T-helper 2 cell treated with Interferon-gamma antibody and Interleukin-4, amounts not matched to agents 100 ng/mL and 5 ng/mL, for 36 hours (primary cell): ENCODE data around the gene COBL. TPM values are rescaled to one million over a fixed set of nuclear protein-coding genes. Genes with fewer than 3 reads are reported as not detected.

Experiments used
- intact Hi-C: fragments of 100-400 bp; cut with micrococcal nuclease; formaldehyde crosslinking; loops from one replicate; pipeline ENCODE4 v1.15.1; 2023
- total RNA-seq: library from RNA; stranded (reverse); gene quantifications from 2 replicates; pipeline ENCODE4 v1.2.3, GENCODE V29; 2022

The COBL gene
- total RNA-seq, 1 donor from 2014 or later: not detected

DNA sequence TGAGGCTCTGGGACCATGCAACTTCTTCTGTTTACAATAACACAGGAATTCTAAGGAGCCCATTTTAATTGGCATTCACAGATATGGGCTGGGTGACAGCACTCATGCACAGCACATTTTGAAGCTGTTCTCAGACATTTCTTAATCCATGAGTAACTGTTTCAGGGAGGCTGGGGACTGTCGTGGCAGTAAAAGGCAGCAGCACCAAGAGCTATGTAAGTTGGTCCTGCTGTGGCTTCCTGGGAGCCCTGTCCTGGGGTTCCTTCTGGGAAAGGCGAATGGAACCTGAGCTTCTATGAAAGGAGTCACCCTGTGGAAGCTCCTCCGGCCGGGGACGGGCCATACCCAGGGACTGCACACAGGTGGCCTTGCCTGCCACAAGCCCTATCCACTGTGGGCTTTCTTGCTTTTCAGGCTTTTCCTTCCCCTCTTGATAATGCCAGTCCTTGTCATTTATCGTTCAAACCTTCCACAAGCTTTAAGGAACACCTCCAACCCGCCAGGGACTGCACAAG, 40.5 kb downstream of the COBL start:
- intact Hi-C loops: no loop called here

DNA sequence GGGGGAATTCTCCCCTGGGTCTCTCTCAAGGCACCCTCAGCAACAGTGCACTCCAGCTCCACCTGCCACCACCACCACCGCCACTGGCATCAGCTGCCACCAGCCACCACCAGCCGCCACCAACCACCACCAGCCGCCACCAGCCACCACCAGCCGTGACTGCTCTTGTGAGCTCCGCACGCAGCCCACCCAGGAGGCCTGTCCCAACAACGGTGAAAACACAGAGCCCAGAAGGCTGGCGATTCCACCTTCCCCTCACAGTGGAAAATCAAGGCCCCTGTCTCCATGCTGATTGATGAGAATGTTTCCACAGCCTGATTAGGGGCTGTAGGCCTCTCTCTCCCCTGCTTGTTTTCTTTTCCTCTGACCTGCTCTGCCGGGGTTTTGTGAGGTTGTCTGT, 41.1 kb downstream of the COBL start:
- intact Hi-C loops: no loop called here

- intact Hi-C loops: no loop called here
Measured at GRCh38 chr7:51274955-51275354, 41.7 kb downstream of the COBL start.

DNA sequence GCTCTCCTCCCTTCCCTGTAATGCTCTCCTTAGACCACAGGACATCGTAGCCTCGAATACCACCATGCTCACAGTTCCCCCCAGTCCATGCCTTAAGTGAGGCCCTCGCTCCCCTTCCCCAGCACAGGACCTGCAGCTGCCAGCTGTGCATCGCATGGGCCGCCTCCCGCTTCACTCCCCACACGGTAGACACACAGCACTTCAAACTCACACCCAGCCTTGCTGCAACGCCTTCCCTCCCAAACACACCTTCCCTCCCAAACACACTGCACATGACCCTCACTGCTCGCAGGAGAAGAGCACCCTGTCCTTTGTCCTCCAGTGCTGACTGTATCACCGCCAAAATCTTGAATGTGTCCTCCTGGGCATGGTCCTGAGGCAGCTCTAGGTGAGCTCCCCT, 42.6 kb downstream of the COBL start:
- intact Hi-C loops: no loop called here

DNA sequence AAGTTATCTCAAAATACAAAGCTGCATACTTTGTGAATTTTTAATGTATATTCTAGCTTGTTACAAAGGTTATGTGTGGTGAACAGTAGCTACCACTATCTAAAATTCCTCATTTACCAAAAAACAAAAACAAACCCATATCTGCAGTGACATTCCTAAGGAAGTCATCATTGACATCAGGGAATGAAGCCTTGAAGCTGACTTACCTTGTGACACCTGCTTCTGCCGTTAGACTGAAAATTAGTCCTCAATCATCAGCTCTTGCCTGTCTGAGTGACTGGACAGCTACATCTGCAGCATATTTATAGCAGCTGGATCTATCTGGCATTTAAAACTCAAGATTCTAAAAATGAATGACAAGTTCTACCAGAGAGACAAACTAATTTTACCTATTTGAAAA, 43.2 kb downstream of the COBL start:
- intact Hi-C loops: no loop called here

DNA sequence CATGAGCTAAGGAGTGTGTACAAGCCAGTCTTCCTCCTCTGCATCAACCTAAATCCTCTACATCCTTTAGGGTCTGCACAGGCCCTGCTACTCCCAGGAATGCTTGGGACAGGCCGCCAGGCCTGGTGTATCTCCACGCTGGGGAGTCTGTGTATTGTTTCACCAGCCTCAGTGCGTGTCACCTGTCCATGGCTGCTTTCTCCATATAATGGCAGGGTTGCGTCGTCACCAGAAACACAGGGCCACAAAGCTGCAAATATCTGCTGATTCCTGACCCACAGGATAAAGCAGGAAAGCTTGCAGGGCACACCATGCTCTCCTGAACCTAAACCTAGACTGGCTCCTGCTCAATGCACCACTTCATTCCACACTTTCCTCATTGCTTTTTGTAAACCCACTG, 45.6 kb downstream of the COBL start:
- intact Hi-C loops: no loop called here

DNA sequence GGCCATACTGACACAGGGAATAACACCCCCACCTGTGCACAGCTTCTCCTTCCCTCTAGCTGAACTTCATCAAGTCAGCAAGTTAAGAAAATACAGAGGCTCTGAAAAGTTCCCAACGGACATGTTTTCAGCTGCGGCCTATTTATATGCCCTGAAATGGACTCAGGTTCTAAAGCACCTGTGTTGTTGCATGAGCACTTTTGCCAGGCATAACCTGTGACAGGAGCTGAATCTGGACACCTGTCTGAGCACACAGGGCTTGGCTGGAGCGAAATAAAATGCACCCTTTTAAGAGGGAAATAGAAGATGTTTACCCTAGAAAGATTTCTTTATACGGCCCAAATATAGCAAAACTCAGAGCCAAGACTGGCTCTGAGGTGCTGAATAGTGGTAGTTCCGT, 46.7 kb downstream of the COBL start:
- intact Hi-C loops: no loop called here

GRCh38 chr7:51269321-51269720, 47.3 kb downstream of the COBL start:
- intact Hi-C loops: no loop called here

GRCh38 chr7:51268859-51269258, 47.8 kb downstream of the COBL start:
- intact Hi-C loops: no loop called here

DNA sequence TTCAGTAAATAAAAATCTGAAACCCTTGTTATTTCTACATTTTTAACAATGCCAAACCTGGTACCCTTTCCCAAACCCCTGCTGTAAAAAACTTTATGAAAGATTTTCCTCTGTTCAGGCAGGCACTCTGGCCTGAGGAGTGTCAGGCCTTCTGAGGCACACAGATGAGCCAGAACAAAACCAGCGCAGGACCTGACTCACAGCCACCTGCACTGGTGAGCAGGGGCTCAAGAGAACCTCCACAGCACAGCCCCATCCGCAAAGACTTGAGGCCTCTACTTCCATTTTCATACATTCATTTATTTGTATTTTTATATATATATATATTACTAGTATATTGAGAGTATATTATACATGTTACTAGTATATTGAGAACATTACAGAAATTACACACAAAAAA, 49.4 kb downstream of the COBL start:
- intact Hi-C loops: no loop called here

DNA sequence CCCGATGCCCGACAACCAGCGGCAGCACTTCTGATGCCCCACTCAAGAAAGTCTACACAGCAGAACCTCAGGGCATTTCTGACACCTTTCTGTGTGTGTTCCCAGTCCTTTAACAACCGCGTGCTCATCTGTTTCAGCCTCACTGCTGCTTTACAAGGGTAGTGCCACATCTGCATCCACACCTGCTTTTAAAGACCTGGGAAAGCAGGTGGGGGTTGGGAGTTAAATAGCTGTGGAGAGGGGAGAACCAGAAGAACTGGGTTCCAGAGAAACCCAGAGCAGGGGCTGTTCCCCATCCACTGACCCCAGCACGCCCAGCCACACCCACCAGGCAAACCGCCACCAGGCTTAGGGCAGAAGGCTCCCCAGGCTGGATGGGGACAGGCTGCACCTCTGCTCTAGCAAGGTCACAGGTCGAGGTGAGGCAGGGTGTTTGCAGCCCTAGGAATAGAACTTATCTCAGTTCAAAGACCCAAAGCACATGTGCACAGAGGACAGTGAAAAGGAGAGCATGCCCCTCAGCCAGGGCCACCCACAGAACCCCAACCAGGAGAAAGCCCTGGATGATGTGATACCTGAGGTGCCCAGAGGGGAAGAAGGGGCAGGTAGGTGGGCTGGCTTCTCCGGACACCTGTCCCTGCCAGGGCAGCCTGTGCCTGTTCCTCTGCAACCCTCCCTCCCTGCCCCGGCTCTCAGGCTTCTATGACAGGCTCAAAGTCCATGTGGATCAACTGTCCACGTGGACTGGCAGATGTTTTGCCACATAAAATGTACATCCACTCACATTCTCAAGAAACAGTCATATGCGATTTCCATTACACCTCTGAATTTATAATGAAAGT, 51.3 kb downstream of the COBL start:
- intact Hi-C loops: no loop called here

DNA sequence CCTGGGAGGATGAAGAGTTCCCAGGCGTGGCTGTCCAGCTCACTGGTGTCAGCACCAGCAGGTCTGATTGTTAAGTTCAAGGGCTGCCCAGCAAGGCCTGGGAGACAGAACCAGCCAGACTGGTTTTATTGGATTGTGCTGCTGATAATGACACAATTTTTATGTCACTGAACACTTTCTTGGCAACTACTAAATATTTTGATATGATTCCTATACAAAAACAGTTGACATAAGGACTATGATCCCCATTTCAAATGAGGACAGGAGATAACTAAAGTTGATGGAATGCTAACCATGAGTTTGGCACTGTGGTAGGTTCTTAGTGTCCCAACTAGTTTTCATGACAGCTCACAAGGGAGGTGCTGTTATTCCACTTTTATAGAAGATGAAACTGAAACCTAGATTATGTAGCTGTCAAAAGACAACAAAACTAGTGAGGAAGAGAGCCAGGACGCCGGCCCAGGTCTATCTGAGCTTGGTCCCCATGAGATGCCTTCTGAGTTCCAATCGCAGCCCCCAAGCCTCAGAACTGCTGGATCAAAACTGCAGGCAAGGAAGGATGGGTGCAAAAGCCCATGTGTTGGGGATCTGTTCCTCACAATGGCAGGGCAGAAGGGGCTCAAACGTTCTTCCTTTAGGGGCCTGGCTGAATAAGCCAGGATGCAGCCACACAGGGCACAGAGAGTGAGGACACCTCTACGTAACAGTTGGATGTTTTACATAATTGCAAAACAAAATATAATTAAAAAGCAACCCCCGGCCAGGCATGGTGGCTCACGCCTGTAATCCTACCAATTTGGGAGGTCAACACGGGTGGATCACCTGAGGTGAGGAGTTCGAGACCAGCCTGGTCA, 52.8 kb downstream of the COBL start:
- intact Hi-C loops: no loop called here

DNA sequence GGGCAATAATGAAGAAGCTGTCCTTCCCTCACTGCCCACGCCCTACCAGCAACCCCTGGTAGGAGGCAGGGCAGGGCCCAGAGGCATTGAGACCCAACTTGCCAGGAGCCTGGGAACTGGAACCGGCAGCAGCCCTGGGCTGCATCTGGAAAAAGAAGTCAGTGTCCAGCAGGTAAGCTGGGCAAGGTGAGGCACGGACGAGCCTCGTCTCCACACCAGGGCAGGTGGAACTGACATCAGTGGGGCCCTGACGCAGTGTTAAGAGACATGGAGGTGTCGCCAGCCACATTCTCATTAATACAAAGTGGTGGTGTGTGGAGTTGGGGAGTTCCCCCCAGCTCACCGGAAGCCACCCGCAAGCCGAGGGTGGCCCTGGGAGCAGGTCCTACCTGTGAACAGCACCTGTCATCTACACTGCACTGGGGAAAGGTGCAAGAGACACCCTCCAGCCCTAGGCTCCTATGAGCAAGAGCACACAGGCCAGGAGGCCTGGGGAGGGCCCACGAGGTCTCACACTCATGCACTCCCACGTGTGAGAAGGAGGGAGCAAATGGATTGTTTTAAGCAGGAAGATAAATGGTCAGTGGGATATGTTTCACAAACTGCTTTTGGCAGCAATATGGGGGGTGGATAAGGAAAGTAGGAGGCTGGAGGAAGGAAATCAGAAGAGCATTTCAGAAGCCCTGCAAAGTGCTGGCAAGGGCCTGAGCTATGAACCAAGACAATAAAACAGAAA, 53.6 kb downstream of the COBL start:
- intact Hi-C loops: no loop called here

DNA sequence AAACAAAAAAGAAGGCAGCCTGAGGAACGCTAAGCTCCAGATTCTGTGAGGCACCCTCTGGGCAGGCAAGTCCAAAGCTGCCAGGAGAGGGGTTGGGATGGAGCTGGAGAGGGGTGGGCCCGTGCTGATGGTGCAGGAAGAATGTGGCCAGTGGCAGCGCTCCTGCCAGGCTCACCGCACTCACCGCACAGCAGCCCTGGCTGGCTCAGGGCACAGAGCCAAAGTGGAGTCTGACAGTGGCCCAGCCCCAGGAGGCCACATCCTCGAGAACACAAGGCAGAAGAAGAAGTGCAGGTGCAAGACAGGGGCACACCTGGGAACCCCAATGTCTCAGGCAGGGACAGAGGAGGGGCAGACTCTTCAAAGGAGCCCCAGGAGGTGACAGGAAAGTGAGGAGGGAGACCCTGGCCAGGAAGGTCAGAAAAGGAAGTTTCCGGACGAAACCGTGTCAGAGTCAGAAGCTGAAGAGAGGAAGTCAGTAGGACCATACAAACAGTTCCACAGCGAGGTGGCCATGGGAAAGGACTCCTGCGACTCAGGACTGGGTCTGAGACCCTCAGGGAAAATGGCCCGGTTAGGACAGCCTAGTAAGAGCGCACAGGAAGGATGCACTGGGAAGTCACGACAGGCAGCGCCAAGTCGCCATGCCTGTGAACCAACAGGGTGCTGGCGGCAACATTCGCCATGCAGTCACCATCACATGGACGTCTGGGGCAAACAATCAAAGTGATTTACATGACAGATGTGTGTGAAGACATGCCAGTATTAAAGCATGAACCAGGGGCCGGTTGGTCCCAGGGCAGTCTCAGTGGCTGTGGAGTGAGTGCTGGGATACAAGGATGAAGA, 54.4 kb downstream of the COBL start:
- intact Hi-C loops: no loop called here

DNA sequence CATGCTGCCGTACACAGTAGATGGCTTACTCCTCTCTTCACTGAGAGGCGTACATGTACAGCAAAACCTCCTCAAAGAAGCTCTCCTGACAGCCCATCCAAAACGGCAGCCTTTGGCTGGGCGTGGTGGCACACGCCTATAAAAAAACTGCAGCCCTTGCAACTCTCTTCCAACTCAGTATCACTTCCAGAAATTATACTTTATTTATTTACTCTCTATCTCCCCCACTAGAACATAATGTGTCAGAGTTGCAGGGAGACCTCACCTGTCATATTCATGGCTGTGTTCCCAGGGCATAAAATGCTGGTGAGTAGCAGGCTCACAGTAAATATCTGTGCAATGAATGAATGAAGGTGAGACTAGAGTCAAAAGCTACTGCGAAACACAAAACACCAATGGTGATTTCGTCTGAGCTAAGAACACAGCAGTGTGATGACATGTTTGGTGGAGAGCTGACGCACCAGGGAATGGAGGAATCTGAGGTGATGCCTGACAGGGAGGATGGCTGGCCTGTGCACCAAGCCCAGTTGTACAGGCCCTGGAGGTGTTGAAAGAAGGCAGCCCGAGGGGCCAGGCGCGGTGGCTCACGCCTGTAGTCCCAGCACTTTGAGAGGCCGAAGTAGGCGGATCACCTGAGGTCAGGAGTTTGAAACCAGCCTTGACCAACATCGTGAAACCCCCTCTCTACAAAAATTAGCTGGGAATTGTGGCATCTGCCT, 55.3 kb downstream of the COBL start:
- intact Hi-C loops: no loop called here

- intact Hi-C loops: no loop called here
Measured at GRCh38 chr7:51260516-51260915, 56.1 kb downstream of the COBL start.

DNA sequence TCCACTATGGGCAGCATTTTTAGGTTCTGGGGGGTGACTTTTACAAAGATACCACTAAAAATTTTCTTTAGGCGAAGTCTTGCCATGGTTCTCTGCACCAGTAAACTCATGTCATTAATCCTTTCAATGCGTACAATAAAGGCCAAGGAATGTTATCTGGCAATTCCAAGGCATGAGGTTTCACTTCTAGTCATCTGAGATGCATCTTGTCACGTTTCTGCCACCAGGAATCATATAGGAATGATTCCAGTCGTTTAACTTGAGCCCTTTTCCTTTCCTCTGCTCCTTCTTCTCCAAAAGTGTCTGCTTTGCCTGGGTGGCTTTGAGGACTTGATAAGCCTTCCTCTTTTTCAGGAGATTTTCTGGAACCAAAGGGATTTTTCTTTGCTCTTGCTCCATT, 56.8 kb downstream of the COBL start:
- intact Hi-C loops: no loop called here

- intact Hi-C loops: no loop called here
Measured at GRCh38 chr7:51256916-51257315, 59.7 kb downstream of the COBL start.

GRCh38 chr7:51256209-51256781, 60.3 kb downstream of the COBL start:
- intact Hi-C loops: no loop called here
